H4 (cell line): ENCODE measurements around the gene BLZF1. TPM values are rescaled to one million over a fixed set of nuclear protein-coding genes. Genes with fewer than 3 reads are reported as not detected.
"Not testable (repeated sequence)": the region's sequence is repeated elsewhere in the genome, so short reads cannot be mapped to it uniquely, and the experiment has no call there.

ENCODE experiments used
- DNase-seq: peaks from one replicate; pipeline ENCODE4 v3.0.0-alpha.2; 2015; ENCODE audit warnings: low spot score
- total RNA-seq: library from RNA; depleted of rRNA; stranded (reverse); fragments of >200 nt; shearing (Covaris generic); gene quantifications from 2 replicates; pipeline ENCODE4 v1.2.3, GENCODE V29; 2014; rRNA removed

BLZF1 gene, protein sequence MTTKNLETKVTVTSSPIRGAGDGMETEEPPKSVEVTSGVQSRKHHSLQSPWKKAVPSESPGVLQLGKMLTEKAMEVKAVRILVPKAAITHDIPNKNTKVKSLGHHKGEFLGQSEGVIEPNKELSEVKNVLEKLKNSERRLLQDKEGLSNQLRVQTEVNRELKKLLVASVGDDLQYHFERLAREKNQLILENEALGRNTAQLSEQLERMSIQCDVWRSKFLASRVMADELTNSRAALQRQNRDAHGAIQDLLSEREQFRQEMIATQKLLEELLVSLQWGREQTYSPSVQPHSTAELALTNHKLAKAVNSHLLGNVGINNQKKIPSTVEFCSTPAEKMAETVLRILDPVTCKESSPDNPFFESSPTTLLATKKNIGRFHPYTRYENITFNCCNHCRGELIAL
- total RNA-seq: 14.1 and 23.5 TPM in 2 replicates

GRCh38 chr1:169367686-169368405 lies at the start of gene BLZF1, which contains the start of gene NME7:
Gene BLZF1 (plus strand): TSS chr1:169368195. CDS start chr1:169369523, 1,328 bp downstream.
Gene NME7 (minus strand): TSS chr1:169367797. CDS start chr1:169367710, 87 bp downstream.
- peak; percentile 97 for DNase-seq

DNA sequence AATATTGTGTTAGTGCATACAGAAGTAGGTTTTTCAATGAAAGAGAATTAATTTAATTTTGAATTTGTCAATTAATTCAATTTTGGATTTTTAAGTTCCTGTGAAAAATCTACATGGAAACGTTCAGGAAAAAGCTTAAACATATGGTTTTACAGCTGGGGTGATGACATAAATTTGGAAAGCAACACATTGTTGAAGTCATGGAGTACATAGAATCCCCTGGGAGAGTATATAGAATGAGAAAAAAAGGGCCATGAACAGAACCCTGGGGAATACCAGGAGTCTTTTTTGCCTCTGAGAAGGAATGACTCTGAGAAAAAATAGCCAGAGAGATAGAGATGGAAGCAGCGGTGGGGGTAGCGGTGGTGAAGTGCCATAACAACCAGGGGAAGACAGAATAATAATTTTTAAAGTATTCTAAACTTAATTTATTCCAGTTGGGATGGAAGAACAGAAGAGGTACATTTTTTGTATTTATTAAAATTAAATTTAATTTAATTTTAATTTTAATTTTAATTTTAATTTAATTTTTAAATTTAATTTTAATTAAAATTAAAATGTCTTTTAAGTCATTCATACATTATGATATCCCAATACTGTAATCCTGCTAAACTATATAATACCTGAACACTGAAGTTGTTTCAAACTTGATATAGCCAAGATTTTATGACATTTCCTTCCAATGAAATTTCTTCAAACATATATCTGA lies 49.3 kb upstream of the BLZF1 start:
- DNase-seq: no peak

- DNase-seq: peak; percentile 27
These were observed 46.5 kb upstream of the BLZF1 start for GRCh38 chr1:169321539-169321938.

GRCh38 chr1:169322138-169322537 lies 45.9 kb upstream of the BLZF1 start:
- no peak for DNase-seq

DNA sequence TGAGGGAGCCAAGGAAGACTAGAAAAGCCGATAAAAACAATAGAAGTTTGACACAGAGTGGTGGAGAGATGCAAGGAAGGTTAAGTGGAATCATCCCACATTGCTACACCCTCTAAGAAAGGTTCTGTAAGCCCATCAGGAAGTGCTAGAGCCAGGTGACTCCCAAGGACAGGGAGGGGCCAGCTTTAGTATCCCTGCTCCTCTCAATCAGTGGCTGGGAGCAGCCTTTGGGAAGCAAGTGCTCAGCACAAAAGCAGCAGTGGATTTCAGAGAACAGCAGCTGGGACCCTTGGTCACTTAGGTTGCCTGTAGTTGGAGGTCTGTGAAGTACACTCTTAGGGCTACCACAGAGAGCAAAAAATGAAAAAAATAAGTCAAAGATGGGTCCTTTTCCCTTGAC lies 42.9 kb upstream of the BLZF1 start:
- no peak for DNase-seq

- no peak for DNase-seq
These were observed 41.6 kb upstream of the BLZF1 start for GRCh38 chr1:169326261-169326955.

GRCh38 chr1:169326956-169327268 lies 41.1 kb upstream of the BLZF1 start:
- DNase-seq: no peak

DNA sequence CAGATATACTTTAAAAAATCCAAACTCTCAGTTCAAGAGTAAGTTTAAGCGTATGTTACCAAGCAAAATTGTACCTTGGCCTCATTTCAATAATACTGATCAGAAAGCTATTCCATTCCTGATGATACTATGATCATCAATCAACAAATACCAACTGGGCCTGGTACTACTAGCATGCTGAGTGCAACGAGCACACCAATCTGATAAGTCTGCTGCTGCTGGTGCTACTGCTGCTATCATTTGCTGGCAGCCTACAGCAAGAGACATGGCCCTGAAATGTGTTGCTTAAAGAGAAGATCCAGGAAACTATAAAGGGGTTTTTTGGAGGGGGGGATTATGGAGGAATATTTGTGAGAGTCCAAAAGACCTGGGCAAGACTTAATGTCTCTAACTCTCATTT lies 40.1 kb upstream of the BLZF1 start:
- no peak for DNase-seq

- no peak for DNase-seq
These were observed 38.6 kb upstream of the BLZF1 start for GRCh38 chr1:169329383-169329782.

DNA sequence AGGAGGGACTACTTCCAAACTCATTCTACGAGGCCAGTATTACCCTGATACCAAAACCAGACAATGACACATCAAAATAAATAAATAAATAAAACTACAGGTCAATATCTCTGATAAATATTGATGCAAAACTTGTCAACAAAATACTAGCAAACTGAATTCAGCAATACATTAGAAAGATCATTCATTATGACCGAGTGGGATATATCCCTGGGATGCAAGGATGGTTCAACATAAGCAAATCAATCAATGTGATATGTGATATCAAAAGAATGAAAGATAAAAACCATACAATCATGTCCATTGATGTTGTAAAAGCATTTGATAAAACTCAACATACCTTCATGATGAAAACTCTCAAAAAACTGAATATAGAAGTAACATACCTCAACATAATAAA lies 37.1 kb upstream of the BLZF1 start:
- no peak for DNase-seq

- not testable (repeated sequence) for DNase-seq
These were observed 33.3 kb upstream of the BLZF1 start for GRCh38 chr1:169334727-169335126.

GRCh38 chr1:169336947-169337715 lies 30.9 kb upstream of the BLZF1 start:
- DNase-seq: not testable (repeated sequence)

- DNase-seq: no peak
These were observed 29.4 kb upstream of the BLZF1 start for GRCh38 chr1:169338617-169339016.

GRCh38 chr1:169339773-169340172 lies 28.2 kb upstream of the BLZF1 start:
- DNase-seq: no peak

DNA sequence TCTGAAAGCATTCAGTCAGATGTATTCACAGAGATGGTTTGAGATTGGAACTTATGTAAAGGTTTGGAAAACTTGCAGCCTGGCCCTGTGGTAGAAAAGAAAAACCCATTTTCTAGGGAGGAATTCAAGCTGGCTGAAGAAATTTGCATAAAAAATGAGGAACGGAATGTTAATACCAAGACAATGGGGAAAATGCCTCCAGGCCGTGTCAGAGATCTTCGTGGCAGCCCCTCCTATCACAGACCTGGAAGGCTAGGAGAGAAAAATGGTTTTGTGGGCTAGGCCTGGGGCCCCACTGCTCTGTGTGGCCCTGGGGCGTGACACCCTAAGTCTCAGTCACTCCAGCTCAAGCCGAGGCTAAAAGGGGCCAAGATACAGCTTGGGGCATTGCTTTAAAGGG lies 27.1 kb upstream of the BLZF1 start:
- DNase-seq: no peak

GRCh38 chr1:169342096-169342495 lies 25.9 kb upstream of the BLZF1 start:
- DNase-seq: not testable (repeated sequence)

GRCh38 chr1:169345511-169345910 lies 22.5 kb upstream of the BLZF1 start:
- DNase-seq: no peak

GRCh38 chr1:169346036-169346589 lies 21.9 kb upstream of the BLZF1 start:
- no peak for DNase-seq

DNA sequence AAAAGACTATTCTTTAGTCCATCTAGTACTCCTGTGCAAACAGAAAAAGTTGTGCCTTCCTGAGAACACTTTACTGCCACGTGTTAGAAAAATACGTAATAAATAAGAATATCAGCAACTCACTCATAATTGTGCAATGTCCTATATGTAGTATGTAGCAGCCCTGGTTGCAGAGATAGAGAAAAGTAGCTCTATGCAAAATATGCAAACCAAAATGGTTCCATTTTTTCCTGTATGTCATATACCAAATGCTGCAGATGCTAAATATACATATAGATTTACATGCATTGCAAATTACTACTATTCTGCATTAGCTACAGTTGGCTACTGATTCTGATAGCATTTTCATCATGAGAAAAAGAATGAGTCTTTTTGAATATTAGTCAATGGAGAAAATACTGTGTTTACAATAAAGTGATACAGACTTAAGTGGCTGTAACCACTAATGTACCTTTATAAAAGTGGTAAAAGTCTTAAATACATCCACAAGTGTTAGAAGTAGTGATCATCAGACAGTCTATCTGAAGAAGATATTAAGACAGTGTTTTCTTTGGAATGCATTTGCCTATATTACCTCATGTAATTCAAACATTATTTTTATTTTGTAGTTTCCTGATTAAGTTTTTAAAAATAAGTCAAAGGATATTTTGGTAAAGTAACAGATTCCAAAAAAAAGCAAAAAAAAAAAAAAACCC lies 20.2 kb upstream of the BLZF1 start:
- DNase-seq: no peak

GRCh38 chr1:169348383-169349036 lies 19.5 kb upstream of the BLZF1 start:
- peak; percentile 38 for DNase-seq
